ENCODE data around the gene B3GNT3.

The B3GNT3 gene

DNA sequence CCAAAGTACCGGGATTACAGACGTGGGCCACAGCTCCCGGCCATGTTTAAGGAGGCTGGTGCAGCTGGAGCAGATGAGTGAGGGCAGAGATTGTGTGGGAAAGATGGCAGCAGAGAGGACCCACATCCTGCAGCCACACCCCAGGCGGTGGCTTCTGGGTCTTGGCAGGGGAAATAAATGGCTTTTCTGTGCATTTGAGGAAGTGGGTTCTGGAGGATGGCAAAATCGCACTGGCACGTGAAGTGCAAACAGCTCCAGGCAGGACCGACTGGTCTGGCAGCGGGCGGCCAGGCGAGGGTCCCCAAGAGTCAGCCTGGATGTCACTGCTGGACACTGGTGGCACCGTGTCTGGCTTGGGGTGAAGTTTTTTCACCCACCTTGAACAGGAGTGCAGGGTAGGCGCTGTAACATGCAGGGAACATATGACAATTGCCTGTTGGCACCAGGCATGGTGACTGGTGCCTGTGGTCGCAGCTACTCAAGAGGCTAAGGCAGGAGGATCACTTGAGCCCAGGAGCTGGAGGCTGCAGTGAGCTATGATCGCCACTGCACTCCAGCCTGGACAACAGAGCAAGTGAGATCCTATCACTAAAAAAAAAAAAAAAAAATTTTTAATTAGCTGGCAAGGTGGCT, 8.4 kb downstream of the B3GNT3 start:
- DNase-seq (ENCODE audit: insufficient read length, low spot score) (no peak), FAIRE-seq (no peak)
- TF ChIP-seq, protein P1, sequence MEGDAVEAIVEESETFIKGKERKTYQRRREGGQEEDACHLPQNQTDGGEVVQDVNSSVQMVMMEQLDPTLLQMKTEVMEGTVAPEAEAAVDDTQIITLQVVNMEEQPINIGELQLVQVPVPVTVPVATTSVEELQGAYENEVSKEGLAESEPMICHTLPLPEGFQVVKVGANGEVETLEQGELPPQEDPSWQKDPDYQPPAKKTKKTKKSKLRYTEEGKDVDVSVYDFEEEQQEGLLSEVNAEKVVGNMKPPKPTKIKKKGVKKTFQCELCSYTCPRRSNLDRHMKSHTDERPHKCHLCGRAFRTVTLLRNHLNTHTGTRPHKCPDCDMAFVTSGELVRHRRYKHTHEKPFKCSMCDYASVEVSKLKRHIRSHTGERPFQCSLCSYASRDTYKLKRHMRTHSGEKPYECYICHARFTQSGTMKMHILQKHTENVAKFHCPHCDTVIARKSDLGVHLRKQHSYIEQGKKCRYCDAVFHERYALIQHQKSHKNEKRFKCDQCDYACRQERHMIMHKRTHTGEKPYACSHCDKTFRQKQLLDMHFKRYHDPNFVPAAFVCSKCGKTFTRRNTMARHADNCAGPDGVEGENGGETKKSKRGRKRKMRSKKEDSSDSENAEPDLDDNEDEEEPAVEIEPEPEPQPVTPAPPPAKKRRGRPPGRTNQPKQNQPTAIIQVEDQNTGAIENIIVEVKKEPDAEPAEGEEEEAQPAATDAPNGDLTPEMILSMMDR (IDR thresholded peaks at IDR 0.05; ENCODE audit: insufficient read depth, missing control alignments) = no peak

DNA sequence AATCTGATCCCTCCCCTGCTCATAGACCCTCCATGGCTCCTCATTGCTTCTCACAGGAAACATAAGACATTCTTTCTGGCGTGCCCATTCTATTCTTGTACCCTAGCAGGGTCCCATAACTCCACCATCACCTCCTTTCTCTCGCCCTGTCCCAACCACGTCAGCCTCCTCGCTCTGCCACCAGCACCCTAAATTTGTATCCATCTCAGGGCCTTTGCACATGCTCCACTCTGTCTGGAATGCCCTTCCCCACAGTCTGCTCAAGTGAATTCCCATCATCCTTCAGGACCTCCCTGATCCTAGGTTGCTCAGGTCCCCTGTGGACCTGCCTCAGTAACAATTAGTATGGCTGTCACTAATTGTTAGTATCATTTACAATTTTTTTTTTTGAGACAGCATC, 10.5 kb downstream of the B3GNT3 start:
- DNase-seq (ENCODE audit: insufficient read length, low spot score) (no peak), FAIRE-seq (no peak)
- TF ChIP-seq, protein P1 (IDR thresholded peaks at IDR 0.05; ENCODE audit: insufficient read depth, missing control alignments) = no peak

DNA sequence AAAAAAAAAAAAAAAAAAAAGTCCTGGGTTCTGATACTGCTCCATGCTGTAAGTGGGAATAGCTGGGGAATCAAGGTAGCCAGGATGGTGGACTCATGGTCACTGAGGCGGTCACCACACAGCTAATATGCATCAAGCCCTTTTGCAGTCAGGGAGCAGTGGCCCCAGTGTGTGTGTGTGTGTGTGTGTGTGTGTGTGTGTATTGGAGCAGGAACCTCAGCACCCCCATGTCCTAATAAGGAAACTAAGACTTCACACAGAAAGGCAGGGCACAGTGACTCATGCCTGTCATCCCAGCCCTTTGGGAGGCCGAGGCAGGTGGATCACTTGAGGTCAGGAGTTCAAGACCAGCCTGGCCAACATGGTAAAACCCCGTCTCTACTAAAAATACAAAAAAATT, 12.0 kb downstream of the B3GNT3 start:
- no peak for DNase-seq (ENCODE audit: insufficient read length, low spot score)
- TF ChIP-seq, protein P1 (IDR thresholded peaks at IDR 0.05; ENCODE audit: insufficient read depth, missing control alignments) = no peak
- FAIRE-seq = no peak

DNA sequence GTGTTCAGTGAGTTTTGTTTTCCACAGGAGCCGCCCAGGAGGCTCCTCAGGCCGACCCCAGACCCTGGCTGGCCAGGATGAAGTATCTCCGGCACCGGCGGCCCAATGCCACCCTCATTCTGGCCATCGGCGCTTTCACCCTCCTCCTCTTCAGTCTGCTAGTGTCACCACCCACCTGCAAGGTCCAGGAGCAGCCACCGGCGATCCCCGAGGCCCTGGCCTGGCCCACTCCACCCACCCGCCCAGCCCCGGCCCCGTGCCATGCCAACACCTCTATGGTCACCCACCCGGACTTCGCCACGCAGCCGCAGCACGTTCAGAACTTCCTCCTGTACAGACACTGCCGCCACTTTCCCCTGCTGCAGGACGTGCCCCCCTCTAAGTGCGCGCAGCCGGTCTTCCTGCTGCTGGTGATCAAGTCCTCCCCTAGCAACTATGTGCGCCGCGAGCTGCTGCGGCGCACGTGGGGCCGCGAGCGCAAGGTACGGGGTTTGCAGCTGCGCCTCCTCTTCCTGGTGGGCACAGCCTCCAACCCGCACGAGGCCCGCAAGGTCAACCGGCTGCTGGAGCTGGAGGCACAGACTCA, 12.9 kb downstream of the B3GNT3 start:
- DNase-seq (ENCODE audit: insufficient read length, low spot score) = no peak
- no peak for FAIRE-seq
- TF ChIP-seq, protein P1 (IDR thresholded peaks at IDR 0.05; ENCODE audit: insufficient read depth, missing control alignments) = no peak

DNA sequence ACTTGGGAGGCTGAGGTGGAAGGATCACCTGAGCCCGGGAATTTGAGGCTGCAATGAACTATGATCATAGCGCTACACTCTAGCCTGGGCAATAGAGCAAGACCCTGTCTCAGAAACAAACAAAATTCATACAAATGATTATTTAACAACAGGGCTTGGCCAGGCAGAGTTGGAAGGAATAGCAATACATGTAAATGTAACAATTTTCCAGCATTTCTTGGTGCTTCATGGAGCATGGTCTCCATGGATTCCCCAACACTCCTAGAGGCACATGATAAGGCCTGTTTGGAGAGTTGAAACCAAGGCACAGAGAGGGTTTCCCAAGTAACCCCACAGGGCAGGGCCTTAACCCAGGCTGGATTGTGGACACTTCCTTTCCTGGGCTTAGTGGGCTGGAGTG, 16.2 kb downstream of the B3GNT3 start:
- no peak for DNase-seq (ENCODE audit: insufficient read length, low spot score)
- TF ChIP-seq, protein P1 (IDR thresholded peaks at IDR 0.05; ENCODE audit: insufficient read depth, missing control alignments) = no peak
- FAIRE-seq = no peak

DNA sequence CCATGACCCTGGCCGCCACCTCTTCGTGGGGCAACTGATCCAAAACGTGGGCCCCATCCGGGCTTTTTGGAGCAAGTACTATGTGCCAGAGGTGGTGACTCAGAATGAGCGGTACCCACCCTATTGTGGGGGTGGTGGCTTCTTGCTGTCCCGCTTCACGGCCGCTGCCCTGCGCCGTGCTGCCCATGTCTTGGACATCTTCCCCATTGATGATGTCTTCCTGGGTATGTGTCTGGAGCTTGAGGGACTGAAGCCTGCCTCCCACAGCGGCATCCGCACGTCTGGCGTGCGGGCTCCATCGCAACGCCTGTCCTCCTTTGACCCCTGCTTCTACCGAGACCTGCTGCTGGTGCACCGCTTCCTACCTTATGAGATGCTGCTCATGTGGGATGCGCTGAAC, 16.7 kb downstream of the B3GNT3 start:
- FAIRE-seq (no peak), DNase-seq (ENCODE audit: insufficient read length, low spot score) (no peak)
- TF ChIP-seq, protein P1 (IDR thresholded peaks at IDR 0.05; ENCODE audit: insufficient read depth, missing control alignments) = no peak

DNA sequence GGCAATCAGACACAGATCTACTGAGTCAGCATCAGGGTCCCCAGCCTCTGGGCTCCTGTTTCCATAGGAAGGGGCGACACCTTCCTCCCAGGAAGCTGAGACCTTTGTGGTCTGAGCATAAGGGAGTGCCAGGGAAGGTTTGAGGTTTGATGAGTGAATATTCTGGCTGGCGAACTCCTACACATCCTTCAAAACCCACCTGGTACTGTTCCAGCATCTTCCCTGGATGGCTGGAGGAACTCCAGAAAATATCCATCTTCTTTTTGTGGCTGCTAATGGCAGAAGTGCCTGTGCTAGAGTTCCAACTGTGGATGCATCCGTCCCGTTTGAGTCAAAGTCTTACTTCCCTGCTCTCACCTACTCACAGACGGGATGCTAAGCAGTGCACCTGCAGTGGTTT, 17.2 kb downstream of the B3GNT3 start:
- TF ChIP-seq, protein P1 (IDR thresholded peaks at IDR 0.05; ENCODE audit: insufficient read depth, missing control alignments) = no peak
- FAIRE-seq (no peak), DNase-seq (ENCODE audit: insufficient read length, low spot score) (no peak)

All from D721Med (cell line).